HG02610 (cell line): Measurements from ENCODE around the gene WEE2.
"Not testable (repeated sequence)": the region's sequence is repeated elsewhere in the genome, so short reads cannot be mapped to it uniquely, and the experiment has no call there.

Experiments used
- ATAC-seq: cut with Tn5 transposase; IDR thresholded peaks from one replicate; pipeline ENCODE4 v1.9.1; 2021; ENCODE audit warnings: mild to moderate bottlenecking, moderate library complexity; ENCODE audit not compliant: unreplicated experiment

The WEE2 gene

DNA sequence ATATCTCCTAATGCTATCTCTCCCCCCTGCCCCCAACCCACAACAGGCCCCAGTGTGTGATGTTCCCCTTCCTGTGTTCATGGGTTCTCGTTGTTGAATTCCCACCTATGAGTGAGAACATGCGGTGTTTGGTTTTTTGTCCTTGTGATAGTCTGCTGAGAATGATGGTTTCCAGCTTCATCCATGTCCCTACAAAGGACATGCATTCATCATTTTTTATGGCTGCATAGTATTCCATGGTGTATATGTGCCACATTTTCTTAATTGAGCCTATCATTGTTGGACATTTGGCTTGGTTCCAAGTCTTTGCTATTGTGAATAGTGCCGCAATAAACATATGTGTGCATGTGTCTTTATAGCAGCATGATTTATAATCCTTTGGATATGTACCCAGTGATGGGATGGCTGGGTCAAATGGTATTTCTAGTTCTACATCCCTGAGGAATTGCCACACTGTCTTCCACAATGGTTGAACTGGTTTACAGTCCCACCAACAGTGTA, 62.0 kb downstream of the WEE2 start:
- not testable (repeated sequence) for ATAC-seq

DNA sequence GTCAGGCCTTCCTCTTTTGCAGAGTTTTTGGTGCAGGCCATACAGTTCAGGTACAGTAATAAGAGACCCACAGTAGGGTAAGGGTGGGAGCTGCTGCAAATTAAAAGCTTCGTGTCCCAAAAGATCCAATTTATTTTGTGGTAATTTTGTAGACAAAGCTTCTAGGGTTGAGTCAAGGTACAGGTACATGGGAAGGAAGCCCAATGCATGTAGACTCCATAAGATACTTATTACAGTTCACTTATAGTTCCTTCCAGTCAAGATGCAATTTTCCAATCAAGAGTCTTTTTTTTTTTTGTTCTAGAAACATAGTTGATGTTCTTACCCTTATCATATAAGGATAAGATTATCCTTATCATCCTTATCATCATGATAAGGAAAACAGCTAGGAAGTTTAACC, 68.2 kb downstream of the WEE2 start, which contains the start of gene TAS2R4:
TSS of gene TAS2R4 (plus strand) at position 301 of the 400 bp plus-strand sequence. CDS start 1,815 bp downstream, outside the sequence.
- no peak for ATAC-seq
